ENCODE results near the gene REEP3.

Gene REEP3

DNA sequence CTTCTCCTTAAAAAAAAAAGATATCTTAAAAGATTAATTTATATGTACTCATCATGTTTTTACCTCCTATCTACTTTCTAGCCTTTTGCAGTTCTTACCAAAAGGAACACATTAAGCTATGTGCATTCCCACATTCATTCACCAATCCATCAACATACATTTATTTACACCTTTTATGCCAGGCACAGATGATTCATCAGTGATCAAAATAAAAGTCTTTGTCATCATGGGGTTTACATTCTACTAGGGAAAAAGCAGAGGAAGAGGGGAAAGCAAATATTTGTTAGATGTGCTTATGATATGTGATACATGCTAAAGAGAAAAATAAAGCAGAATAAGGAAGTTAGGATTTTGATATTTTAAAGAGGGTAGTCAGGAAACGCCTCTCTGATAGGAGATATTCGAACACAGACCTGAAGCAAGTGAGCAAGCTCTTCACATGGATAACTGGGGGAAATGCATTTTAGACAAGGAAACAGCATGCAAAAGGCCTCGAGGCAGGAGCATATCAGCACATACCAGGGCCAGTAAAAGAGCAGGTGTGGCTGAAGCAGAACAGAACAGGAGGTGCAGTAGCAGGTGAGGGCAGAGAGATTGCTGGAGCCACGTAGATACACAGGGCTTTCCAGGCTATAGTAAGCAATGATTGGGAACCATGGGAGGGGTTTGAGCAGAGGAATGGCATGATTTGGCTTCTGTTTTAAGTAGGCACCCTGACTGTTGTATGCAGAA, 67.4 kb downstream of the REEP3 start:
- DNase-seq (ENCODE audit: low read depth in 2 of 2) = no peak

- no peak for DNase-seq (ENCODE audit: low read depth in 2 of 2)
Measured at GRCh38 chr10:63591600-63592379, 70.6 kb downstream of the REEP3 start.

DNA sequence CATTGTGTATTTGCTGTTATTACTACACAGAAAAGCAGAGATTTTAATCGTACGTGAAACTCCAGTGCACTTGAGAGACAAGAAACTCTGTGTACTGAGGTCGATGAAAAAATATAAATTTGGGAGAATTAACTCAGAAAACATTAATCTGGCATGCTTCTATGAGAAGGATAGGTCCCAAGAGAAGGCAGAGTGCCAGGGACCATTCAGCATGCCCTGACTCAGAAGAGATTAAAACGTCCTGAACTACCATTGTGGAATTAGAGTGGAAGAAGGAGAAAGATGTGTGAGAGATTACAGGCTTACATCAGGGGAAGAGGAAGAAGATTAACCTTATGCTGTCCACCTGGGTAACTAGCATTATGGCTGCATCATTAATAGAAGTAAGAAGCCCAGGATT, 72.4 kb downstream of the REEP3 start:
- no peak for DNase-seq (ENCODE audit: low read depth in 2 of 2)

DNA sequence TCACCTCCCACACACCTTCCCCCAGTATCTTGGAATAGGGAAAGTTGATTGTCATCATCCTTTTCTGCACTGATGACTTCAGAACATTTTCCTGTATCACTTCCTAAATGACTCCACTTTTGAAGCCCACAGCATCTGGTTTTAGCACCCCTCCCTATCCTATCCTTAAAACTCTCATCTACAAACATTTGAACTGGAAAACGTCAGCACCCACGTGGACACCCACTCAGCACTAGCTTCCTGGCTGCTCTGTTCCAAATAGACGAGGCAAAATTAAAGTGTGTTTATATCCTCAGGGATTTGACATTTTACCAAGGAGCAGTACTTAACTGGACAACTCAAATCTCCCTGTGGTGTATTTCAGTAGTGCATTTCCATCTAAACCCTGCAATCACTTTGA, 73.9 kb downstream of the REEP3 start:
- DNase-seq (ENCODE audit: low read depth in 2 of 2) = no peak

GRCh38 chr10:63596924-63597323, 75.7 kb downstream of the REEP3 start:
- no peak for DNase-seq (ENCODE audit: low read depth in 2 of 2)

- DNase-seq (ENCODE audit: low read depth in 2 of 2) = no peak
Measured at GRCh38 chr10:63600540-63600939, 79.3 kb downstream of the REEP3 start.

GRCh38 chr10:63603709-63604445, 82.7 kb downstream of the REEP3 start:
- no peak for DNase-seq (ENCODE audit: low read depth in 2 of 2)

- DNase-seq (ENCODE audit: low read depth in 2 of 2) = no peak
Measured at GRCh38 chr10:63605197-63605967, 84.2 kb downstream of the REEP3 start.

DNA sequence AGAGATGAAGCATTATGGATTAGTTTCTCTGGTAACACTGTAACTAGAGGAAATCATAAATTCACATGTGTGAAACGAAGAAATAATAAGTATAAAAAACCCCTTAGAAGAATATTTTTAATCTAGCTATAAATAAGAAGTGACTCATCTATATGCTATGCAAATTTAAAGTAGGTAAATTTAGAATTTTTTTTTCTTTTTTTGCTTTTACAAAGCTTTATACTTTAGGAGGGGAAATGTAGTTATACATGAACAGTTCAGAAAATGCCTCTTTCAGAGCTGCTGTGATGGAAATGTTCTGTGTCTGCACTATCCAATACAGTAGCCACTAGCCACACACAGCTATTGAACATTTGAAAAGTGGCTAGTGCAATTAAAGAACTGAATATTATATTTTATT, 87.3 kb downstream of the REEP3 start:
- DNase-seq (ENCODE audit: low read depth in 2 of 2) = no peak

DNA sequence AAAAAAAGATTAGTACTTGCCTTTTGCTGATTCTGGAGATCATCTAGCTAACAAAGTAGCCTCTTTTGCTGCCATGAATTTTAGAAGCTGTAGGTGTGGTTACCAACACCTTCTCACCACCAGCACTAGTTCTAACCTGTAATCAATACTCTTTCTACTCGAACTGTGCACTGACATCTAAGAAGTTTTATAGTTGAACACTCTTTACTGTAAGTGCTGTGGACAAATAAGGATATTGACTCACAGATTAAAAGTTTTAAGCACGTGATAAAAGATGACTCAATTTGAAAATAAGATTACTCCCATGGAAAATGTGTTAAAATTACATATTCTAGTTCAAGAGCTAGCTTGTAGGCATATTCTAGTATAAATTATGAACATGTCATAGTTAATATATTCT, 89.9 kb downstream of the REEP3 start:
- no peak for DNase-seq (ENCODE audit: low read depth in 2 of 2)

DNA sequence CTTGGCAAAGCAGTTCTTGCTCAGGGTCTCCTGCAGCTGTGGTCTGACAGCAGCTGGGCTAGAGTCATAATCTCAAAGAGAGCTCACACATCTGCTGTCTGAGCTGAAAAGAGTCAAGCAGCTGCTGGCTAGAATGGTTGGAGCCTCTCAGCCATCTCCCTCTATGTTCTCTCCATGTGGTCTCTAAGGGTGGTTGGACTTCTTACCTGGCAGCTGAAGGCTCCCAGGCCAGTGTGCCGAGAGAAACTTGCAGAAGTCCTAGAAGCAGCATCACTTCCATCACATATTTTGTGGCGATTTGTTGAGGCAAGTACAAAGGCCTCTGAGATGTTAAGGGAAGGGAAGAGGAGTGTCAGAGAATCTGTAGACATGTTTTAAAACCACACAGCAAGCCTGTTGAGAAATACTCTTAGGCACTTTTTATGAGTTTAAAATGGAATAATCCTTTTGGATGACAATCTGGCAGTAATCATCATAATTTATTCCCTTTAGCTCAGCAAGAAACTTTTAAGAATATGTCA, 93.2 kb downstream of the REEP3 start:
- DNase-seq (ENCODE audit: low read depth in 2 of 2) = no peak

DNA sequence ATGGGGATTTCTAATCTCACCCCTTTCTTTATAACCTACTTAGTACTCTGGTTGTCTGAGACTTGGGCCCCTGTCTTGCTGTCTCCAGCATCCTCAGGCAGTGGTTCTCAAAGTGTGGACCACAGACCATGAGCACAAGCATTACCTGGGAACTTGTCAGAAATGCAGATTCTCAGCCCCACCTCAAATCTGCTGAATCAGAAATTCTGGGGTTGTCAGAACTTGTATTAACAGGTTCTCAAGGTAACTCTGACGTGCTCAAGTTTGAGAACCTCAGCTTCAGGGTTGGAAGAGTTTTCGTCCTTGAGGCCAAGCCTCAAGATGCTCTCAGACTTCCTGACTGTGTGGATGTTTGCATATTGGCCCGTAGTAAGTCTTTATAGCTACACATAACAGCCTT, 97.4 kb downstream of the REEP3 start:
- DNase-seq (ENCODE audit: low read depth in 2 of 2) = no peak

DNA sequence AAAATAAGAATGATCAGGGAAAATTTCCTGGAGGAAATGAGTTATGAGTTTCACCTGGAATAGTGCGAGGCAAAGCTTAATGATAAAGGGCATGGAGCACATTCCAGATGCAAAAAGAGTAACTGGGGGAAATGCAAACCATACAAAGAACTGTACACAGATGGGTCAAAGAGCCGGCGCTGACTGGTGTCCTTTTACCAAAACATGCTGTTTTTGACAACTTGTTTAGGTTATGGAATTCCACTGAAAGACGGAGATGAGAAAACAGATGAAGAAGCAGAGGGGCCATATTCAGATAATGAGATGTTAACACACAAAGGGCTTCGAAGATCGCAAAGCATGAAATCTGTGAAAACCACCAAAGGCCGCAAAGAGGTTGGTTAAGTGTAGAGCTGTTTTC, 98.2 kb downstream of the REEP3 start:
- DNase-seq (ENCODE audit: low read depth in 2 of 2) = no peak

- DNase-seq (ENCODE audit: low read depth in 2 of 2) = no peak
Measured at GRCh38 chr10:63622097-63622496, 100.9 kb downstream of the REEP3 start.

GRCh38 chr10:63624701-63625100, 103.5 kb downstream of the REEP3 start:
- no peak for DNase-seq (ENCODE audit: low read depth in 2 of 2)

GRCh38 chr10:63627396-63627795, 106.2 kb downstream of the REEP3 start:
- no peak for DNase-seq (ENCODE audit: low read depth in 2 of 2)

- no peak for DNase-seq (ENCODE audit: low read depth in 2 of 2)
Measured at GRCh38 chr10:63627881-63628296, 106.7 kb downstream of the REEP3 start.

DNA sequence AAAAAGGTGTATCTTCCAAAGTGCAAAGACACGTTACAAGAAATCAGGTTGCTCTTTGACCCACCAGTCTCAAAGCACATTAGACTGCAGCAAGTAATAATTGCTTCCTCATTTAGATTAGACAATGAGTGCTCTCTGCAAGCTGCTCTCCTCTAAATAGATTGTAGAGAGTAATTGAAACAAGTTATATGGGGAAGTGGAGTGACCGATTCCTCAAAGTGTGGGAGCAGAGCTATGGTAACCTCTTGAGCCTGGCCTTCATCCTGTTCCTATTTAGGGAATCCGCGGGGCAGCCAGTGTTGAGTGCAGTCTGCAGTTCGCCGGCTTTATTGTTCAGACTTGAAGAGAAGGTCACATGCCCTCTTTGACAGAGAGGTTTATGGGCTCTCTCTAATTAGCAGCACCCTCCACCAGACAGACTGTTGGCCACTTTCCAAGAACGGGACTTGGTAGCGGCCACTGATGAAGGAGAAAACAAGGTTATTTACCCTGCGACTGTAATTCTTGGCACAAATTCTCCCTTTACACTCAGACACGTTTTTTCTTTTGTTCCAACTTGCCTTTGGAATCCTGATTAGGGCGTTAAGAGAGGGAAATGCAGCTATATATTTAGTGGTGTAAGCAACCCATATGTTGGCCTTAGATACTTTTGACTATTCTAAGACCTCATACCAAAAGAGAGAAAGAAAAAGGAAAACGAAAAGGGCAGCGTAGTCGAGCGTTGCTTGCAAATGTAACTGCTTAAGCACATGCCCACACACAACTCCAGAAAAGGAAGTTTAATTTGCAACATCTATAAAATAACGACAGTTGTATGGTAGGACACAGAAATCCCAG, 107.5 kb downstream of the REEP3 start:
- no peak for DNase-seq (ENCODE audit: low read depth in 2 of 2)

- DNase-seq (ENCODE audit: low read depth in 2 of 2) = peak; percentile 73 to 76
Measured at GRCh38 chr10:63629363-63630084, 108.3 kb downstream of the REEP3 start.

All from stimulated activated CD4-positive, alpha-beta T cell treated with anti-CD3 and anti-CD28 coated beads, Interleukin-4, amount 100 ng/mL, for 48 hours (primary cell).